HG03342 (cell line): ENCODE data around the gene ZNF687.

Source experiments
- ATAC-seq: cut with Tn5 transposase; IDR thresholded peaks from one replicate; pipeline ENCODE4 v1.9.1; 2021; ENCODE audit warnings: mild to moderate bottlenecking, moderate library complexity; ENCODE audit not compliant: unreplicated experiment

ZNF687 gene

GRCh38 chr1:151311589-151312331 is 29.7 kb downstream of the ZNF687 start:
- ATAC-seq = no peak

- no peak for ATAC-seq
Measured at GRCh38 chr1:151312411-151312810, 30.3 kb downstream of the ZNF687 start.

- ATAC-seq = no peak
Measured at GRCh38 chr1:151312826-151313225, 30.7 kb downstream of the ZNF687 start.

- ATAC-seq = no peak
Measured at GRCh38 chr1:151313501-151313900, 31.4 kb downstream of the ZNF687 start.

- no peak for ATAC-seq
Measured at GRCh38 chr1:151314137-151314875, 32.2 kb downstream of the ZNF687 start.

GRCh38 chr1:151315565-151316235 is 33.6 kb downstream of the ZNF687 start:
- ATAC-seq = no peak

GRCh38 chr1:151318975-151319374 is 36.9 kb downstream of the ZNF687 start:
- ATAC-seq = no peak

- no peak for ATAC-seq
Measured at GRCh38 chr1:151324390-151324930, 42.4 kb downstream of the ZNF687 start.

GRCh38 chr1:151325231-151325630 is 43.1 kb downstream of the ZNF687 start:
- no peak for ATAC-seq

- ATAC-seq = no peak
Measured at GRCh38 chr1:151325646-151326429, 43.7 kb downstream of the ZNF687 start.

GRCh38 chr1:151326619-151327222 is 44.6 kb downstream of the ZNF687 start:
- peak; percentile 42 for ATAC-seq

- ATAC-seq = peak; percentile 70
Measured at GRCh38 chr1:151327223-151327902, 45.3 kb downstream of the ZNF687 start, which contains the start of gene PI4KB. PI4KB (minus strand) TSS chr1:151327416; CDS start chr1:151316481, 10,935 bp downstream.

- peak; percentile 18 for ATAC-seq
Measured at GRCh38 chr1:151327903-151328674, 46.0 kb downstream of the ZNF687 start.

GRCh38 chr1:151334822-151335221 is 52.7 kb downstream of the ZNF687 start:
- no peak for ATAC-seq

- no peak for ATAC-seq
Measured at GRCh38 chr1:151336556-151336955, 54.5 kb downstream of the ZNF687 start.

- no peak for ATAC-seq
Measured at GRCh38 chr1:151340870-151341754, 59.0 kb downstream of the ZNF687 start.
